IPS DF 19.7 (cell line): ENCODE measurements around the gene MCTP1.

Source experiments
- DNase-seq: peaks from one replicate; pipeline ENCODE4 v3.0.0-alpha.2; 2013; ENCODE audit warnings: low read depth, low spot score

MCTP1 gene

GRCh38 chr5:94709277-94709676 lies 575.6 kb downstream of the MCTP1 start:
- DNase-seq, result no peak

GRCh38 chr5:94707359-94707758 lies 577.5 kb downstream of the MCTP1 start:
- no peak for DNase-seq

GRCh38 chr5:94705427-94705826 lies 579.5 kb downstream of the MCTP1 start:
- no peak for DNase-seq

- no peak for DNase-seq
Observed at GRCh38 chr5:94702729-94703128, 582.2 kb downstream of the MCTP1 start.

- no peak for DNase-seq
Observed at GRCh38 chr5:94700592-94700991, 584.3 kb downstream of the MCTP1 start.

- no peak for DNase-seq
Observed at GRCh38 chr5:94699562-94699961, 585.3 kb downstream of the MCTP1 start.

GRCh38 chr5:94698197-94698596 lies 586.7 kb downstream of the MCTP1 start:
- DNase-seq, result no peak

- no peak for DNase-seq
Observed at GRCh38 chr5:94694671-94695070, 590.2 kb downstream of the MCTP1 start.

GRCh38 chr5:94693845-94694370 lies 591.0 kb downstream of the MCTP1 start:
- no peak for DNase-seq

- DNase-seq, result no peak
Observed at GRCh38 chr5:94693043-94693822, 591.7 kb downstream of the MCTP1 start.

GRCh38 chr5:94692581-94692980 lies 592.3 kb downstream of the MCTP1 start:
- no peak for DNase-seq

- DNase-seq, result no peak
Observed at GRCh38 chr5:94691949-94692348, 592.9 kb downstream of the MCTP1 start.

GRCh38 chr5:94691291-94691690 lies 593.6 kb downstream of the MCTP1 start:
- no peak for DNase-seq

GRCh38 chr5:94690778-94691177 lies 594.1 kb downstream of the MCTP1 start:
- DNase-seq, result no peak

GRCh38 chr5:94689908-94690307 lies 595.0 kb downstream of the MCTP1 start:
- no peak for DNase-seq

- DNase-seq, result no peak
Observed at GRCh38 chr5:94682814-94683520, 601.9 kb downstream of the MCTP1 start.

GRCh38 chr5:94675965-94676618 lies 608.8 kb downstream of the MCTP1 start:
- no peak for DNase-seq

GRCh38 chr5:94674490-94675382 lies 610.2 kb downstream of the MCTP1 start:
- no peak for DNase-seq

GRCh38 chr5:94672746-94673145 lies 612.1 kb downstream of the MCTP1 start:
- no peak for DNase-seq

GRCh38 chr5:94670726-94671125 lies 614.2 kb downstream of the MCTP1 start:
- DNase-seq, result no peak

GRCh38 chr5:94667937-94668336 lies 617.0 kb downstream of the MCTP1 start:
- no peak for DNase-seq
